Endodermal cell (in vitro differentiated cells): Measurements from ENCODE around the gene MEP1A. TPM values are rescaled to one million over a fixed set of nuclear protein-coding genes. Genes with fewer than 3 reads are reported as not detected.
"Not testable (repeated sequence)": the region's sequence is repeated elsewhere in the genome, so short reads cannot be mapped to it uniquely, and the experiment has no call there.

ENCODE experiments used
- DNase-seq: peaks from one replicate; pipeline ENCODE4 v3.0.0-alpha.2; 2017
- H3K27ac ChIP-seq: 2 replicates; pipeline ENCODE4 v1.5.1; 2013; ENCODE audit warnings: mild to moderate bottlenecking, low read depth, low read length, moderate library complexity
- H3K27me3 ChIP-seq: 2 replicates; pipeline ENCODE4 v1.6.1; 2013; ENCODE audit warnings: mild to moderate bottlenecking, low read length, moderate library complexity; ENCODE audit not compliant: insufficient read depth, control insufficient read depth, poor library complexity, severe bottlenecking
- H3K36me3 ChIP-seq: 2 replicates; pipeline ENCODE4 v1.7.0; 2013; ENCODE audit warnings: mild to moderate bottlenecking, low read length, moderate library complexity; ENCODE audit not compliant: control insufficient read depth, insufficient read depth
- H3K4me1 ChIP-seq: one replicate; pipeline ENCODE4 v1.7.0; 2013; ENCODE audit warnings: low read length; ENCODE audit not compliant: control insufficient read depth, insufficient read depth
- H3K4me3 ChIP-seq: 2 replicates; pipeline ENCODE4 v1.5.1; 2013; ENCODE audit warnings: mild to moderate bottlenecking, low read length, moderate library complexity
- H3K9ac ChIP-seq: 2 replicates; pipeline ENCODE4 v1.6.1; 2013; ENCODE audit warnings: mild to moderate bottlenecking, low read length, moderate library complexity; ENCODE audit not compliant: poor library complexity, severe bottlenecking; ENCODE audit errors: extremely low read depth
- H3K9me3 ChIP-seq: 2 replicates; pipeline ENCODE4 v1.6.1; 2013; ENCODE audit warnings: mild to moderate bottlenecking, low read length, moderate library complexity; ENCODE audit not compliant: control insufficient read depth
- H3K27ac Mint-ChIP-seq: 2 replicates; pipeline ENCODE4 v1.8.0; 2020; ENCODE audit warnings: mixed read lengths
- H3K27me3 Mint-ChIP-seq: 2 replicates; pipeline ENCODE4 v1.8.0; 2021; ENCODE audit warnings: mild to moderate bottlenecking, mixed read lengths; ENCODE audit not compliant: insufficient read depth
- H3K36me3 Mint-ChIP-seq: 2 replicates; pipeline ENCODE4 v1.8.0; 2020; ENCODE audit warnings: low read depth, mixed read lengths
- H3K4me1 Mint-ChIP-seq: 2 replicates; pipeline ENCODE4 v1.8.0; 2020; ENCODE audit warnings: mixed read lengths
- H3K4me3 Mint-ChIP-seq: 2 replicates; pipeline ENCODE4 v1.8.0; 2020; ENCODE audit warnings: mild to moderate bottlenecking, moderate library complexity, mixed read lengths
- H3K9me3 Mint-ChIP-seq: 2 replicates; pipeline ENCODE4 v1.8.0; 2020; ENCODE audit warnings: mild to moderate bottlenecking, mixed read lengths
- CTCF ChIP-seq: fragments of 200-600 bp; sonication (generic); conservative IDR thresholded peaks from 2 replicates; pipeline ENCODE4 v1.5.0; 2021; ENCODE audit warnings: antibody characterized with exemption, mild to moderate bottlenecking
- WGBS, 2 experiments: methylation state at CpG; one replicate each; pipeline versions ENCODE4 v1.1.5 to v1.1.7; 2013; ENCODE audit warnings: missing lambda C conversion rate in 2 of 2, mixed read lengths in 1 of 2; ENCODE audit not compliant: insufficient coverage in 1 of 2, insufficient read length in 1 of 2; 5-methylcytosine and 5-hydroxymethylcytosine counted together
- total RNA-seq, 2 donors: library from RNA; stranded (reverse); fragmentation: NEBNext Ultra II Directional in 1 of 2; extraction: Animal tissue kit (Norgen Biotek cat#: 25700) in 1 of 2; gene quantifications; 2 replicates in 1 of 2; 3 replicates in 1 of 2; pipeline ENCODE4 v1.2.1, GENCODE V29; 2021

MEP1A gene
- total RNA-seq, 2 donors from 2014 or later: not detected

DNA sequence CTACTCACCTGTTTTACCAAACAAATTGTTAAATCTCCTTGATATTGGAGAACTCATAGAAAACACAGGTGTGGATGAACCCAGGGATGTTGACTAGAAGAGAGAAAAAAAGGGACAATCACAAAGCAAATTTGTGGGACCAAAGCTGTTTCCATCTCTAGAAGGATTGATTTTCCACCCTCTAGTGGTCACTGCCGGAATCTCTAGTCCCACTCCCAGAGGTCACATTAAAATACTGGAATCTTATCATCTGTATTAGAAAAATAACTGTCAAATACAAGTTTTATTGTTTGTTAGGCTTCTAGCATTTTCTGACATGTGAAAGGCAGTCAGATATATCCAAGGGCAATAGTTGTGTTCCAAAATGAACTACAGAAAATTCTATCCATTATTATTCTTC lies 62.8 kb downstream of the MEP1A start:
- H3K4me1 Mint-ChIP-seq, H3K27me3 Mint-ChIP-seq, H3K9me3 Mint-ChIP-seq, H3K36me3 ChIP-seq, H3K36me3 Mint-ChIP-seq, H3K27ac Mint-ChIP-seq, H3K9ac ChIP-seq, H3K4me1 ChIP-seq, H3K9me3 ChIP-seq, H3K27ac ChIP-seq, H3K27me3 ChIP-seq, H3K4me3 Mint-ChIP-seq, H3K4me3 ChIP-seq: not testable (repeated sequence)
- peak; percentile 79 for TF ChIP-seq CTCF
- 0 to 14% methylated on average over 1 of the region's 1 CpG for WGBS, 2 experiments
- peak; percentile 72 for DNase-seq

DNA sequence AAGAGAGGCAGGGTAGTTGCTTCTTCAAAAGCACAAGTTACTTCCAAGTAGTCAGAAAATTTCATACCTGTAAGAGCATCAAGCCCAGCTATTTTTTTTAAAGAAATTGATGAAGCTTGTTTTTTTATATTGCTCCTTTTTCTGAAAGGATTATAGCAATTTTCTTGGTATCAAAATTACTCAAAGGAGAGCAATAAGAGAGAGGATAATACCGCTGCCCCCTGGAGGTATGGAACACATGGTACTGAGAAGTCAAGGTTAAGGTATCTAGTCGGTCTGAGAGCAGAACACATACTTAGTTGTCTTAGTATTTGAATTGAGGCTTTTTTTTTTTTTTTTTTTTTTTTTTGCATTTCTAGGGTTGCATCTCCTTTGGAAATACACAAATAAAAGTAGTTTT lies 69.2 kb downstream of the MEP1A start:
- no peaks in the 10 kb centered on the region for H3K9me3 Mint-ChIP-seq
- no peaks in the 10 kb centered on the region for H3K27me3 ChIP-seq
- TF ChIP-seq CTCF: peak; percentile 68
- H3K27ac ChIP-seq: no peak overlapping the region
- H3K4me3 Mint-ChIP-seq: no peak overlapping the region
- no peaks in the 10 kb centered on the region for H3K9me3 ChIP-seq
- no peak overlapping the region for H3K4me3 ChIP-seq
- whole genome bisulfite sequencing, 2 experiments: 87% methylated on average over 2 of the region's 2 CpGs; no CpG with 5 or more reads in 1 of the 2 experiments
- no peak overlapping the region for H3K27ac Mint-ChIP-seq
- no peak overlapping the region for H3K9ac ChIP-seq
- no peaks in the 10 kb centered on the region for H3K36me3 ChIP-seq
- no peaks in the 10 kb centered on the region for H3K36me3 Mint-ChIP-seq
- peaks cover 5% of the 10 kb centered on the region for H3K4me1 Mint-ChIP-seq
- no peak for DNase-seq
- H3K4me1 ChIP-seq: no peaks in the 10 kb centered on the region
- H3K27me3 Mint-ChIP-seq: peaks cover 2% of the 10 kb centered on the region

- Mint-ChIP-seq H3K4me1 (peaks cover 5% of the 10 kb centered on the region), H3K4me3 (no peak overlapping the region), H3K9me3 (no peaks in the 10 kb centered on the region), H3K27ac (no peak overlapping the region), H3K27me3 (no peaks in the 10 kb centered on the region), H3K36me3 (no peaks in the 10 kb centered on the region)
- H3K27me3 ChIP-seq: no peaks in the 10 kb centered on the region
- WGBS, 2 experiments: 96% methylated on average over 3 of the region's 3 CpGs; no CpG with 5 or more reads in 1 of the 2 experiments
- no peaks in the 10 kb centered on the region for H3K9me3 ChIP-seq
- H3K9ac ChIP-seq: no peak overlapping the region
- no peaks in the 10 kb centered on the region for H3K36me3 ChIP-seq
- DNase-seq: no peak
- TF ChIP-seq CTCF: no peak
- H3K4me1 ChIP-seq: no peaks in the 10 kb centered on the region
- no peak overlapping the region for H3K27ac ChIP-seq
- H3K4me3 ChIP-seq: no peak overlapping the region
These were observed 70.6 kb downstream of the MEP1A start for GRCh38 chr6:46863791-46864190.
